Stimulated activated CD4-positive, alpha-beta T cell treated with anti-CD3 and anti-CD28 coated beads, Interleukin-2, amount 100 ng/mL, for 4 hours (primary cell): ENCODE data around the gene MMAB.
A peak's percentile ranks its signal among the peaks of the same experiment; 100 is the strongest.
"Not testable (repeated sequence)": the region's sequence is repeated elsewhere in the genome, so short reads cannot be mapped to it uniquely, and the experiment has no call there.

ENCODE experiments used
- DNase-seq: peaks from one replicate; pipeline ENCODE4 v3.0.0-alpha.2; 2020; ENCODE audit warnings: low read depth

MMAB gene

GRCh38 chr12:109602132-109602531, 28.8 kb upstream of the MMAB start:
- DNase-seq = not testable (repeated sequence)

DNA sequence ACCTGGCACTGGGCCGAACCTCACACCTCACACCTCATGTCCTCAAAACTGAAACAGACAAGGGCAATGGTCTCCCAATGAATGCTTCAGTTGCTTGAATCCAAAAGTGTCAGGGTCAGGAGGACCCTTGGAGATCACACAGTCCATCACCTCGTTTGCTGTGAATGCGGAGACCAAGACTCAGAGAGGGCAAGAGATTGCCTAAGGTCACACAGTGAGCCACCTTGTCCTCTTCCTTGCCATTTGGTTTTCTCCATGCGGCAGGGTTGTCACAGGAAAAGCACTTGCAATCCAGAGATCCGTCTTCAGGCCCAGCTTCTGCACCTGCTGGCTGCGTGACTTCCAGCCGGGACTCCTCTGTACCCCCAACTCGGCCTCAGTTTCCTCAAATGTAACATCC, 28.3 kb upstream of the MMAB start:
- no peak for DNase-seq

- no peak for DNase-seq
Measured at GRCh38 chr12:109600995-109601394, 27.7 kb upstream of the MMAB start.

DNA sequence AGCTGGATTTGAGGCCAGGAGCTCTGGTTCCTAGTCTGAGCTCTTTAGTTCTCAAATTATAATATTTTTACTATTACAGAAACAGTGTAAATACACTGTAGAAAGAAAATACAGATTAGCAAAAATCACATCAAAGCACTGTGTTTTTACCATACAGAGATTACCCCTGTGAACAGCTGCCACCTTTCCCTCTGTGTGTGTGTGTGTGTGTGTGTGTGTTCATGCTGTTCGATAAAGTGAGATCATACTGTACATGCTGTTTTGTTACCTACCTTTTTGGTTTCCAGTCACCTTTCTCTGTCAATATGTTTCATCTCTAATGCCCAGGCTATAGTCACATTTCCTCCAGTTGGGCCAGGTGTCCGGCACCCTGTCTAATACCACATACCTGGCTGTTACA, 27.2 kb upstream of the MMAB start:
- DNase-seq = no peak

- no peak for DNase-seq
Measured at GRCh38 chr12:109599087-109599486, 25.8 kb upstream of the MMAB start.

DNA sequence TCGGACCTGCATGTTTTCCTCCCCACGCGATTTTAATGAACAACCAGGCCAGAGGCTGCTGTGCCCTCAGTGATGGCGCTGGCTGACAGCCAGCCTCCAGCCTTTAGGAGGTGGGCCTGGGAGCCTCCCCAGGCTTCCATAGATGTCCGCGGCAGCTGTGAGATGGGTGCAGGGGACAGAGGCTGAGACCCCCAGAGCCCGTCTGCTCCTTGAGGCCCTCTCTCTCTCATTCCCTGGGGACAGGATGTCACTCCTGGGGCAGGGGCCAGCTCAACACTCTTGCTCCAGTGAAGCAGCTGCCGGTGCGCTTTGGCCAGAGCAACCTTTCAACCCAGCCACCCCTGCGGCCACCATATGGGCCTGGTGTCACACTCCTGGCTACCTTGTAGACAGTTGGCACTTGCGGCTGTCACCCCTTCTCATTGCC, 25.1 kb upstream of the MMAB start:
- DNase-seq = no peak

- DNase-seq = peak; percentile 24
Measured at GRCh38 chr12:109597795-109598427, 24.6 kb upstream of the MMAB start.

- DNase-seq = no peak
Measured at GRCh38 chr12:109597414-109597794, 24.1 kb upstream of the MMAB start.

GRCh38 chr12:109596418-109597244, 23.3 kb upstream of the MMAB start:
- DNase-seq = no peak

DNA sequence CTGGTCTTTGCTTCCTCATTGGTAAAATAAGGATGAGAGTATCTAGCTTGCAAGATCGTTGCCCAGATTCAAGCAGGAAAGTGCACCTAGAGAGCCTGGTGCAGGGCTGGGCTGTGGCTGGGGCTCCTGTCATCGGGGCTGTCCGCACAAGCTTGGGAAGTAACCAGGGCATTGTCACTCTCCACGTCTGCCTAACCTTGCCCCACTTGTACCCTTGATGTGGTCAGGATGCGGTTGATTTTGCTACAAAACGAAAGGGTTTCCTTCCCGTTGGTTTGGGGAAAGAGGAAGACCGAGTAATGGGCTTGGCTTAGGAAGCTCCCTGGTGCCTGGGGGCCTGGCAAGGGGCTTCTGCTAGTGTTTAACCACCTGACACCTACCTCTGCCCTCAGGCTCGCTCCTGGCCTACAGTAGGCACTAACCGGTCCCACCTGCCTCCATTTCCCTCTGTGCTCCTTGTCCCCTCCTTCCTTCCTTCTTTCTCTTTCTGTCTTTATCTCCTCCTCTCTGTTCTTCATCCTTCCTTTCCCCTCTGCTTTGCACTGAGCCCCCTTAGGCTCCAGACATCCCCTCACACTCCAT, 22.1 kb upstream of the MMAB start:
- DNase-seq = no peak

- no peak for DNase-seq
Measured at GRCh38 chr12:109594556-109595317, 21.4 kb upstream of the MMAB start.

- DNase-seq = no peak
Measured at GRCh38 chr12:109592905-109593272, 19.6 kb upstream of the MMAB start.

- DNase-seq = no peak
Measured at GRCh38 chr12:109592195-109592904, 19.0 kb upstream of the MMAB start.

DNA sequence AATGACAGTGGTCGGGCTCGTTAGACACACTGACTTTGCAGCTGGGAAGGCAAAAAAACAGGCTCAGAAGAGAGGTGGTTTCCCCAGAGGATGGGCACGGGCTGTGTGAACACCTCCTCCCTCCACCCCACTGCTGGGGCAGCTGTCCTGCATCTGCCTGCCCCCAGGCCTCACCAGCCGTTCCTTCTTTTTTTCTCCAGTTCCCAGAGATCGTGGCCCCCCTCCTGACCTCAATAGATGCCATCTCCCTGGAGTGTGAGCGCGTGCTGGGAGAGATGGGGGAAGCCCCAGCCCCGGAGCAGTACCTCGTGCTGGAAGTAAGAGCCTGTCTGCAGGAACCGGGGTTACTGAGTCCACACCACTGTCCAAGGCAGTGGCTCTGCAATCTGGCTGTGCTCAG, 17.7 kb upstream of the MMAB start:
- DNase-seq = no peak

- no peak for DNase-seq
Measured at GRCh38 chr12:109590566-109590965, 17.3 kb upstream of the MMAB start.

GRCh38 chr12:109589691-109590245, 16.5 kb upstream of the MMAB start:
- DNase-seq = no peak

GRCh38 chr12:109589240-109589590, 15.9 kb upstream of the MMAB start:
- DNase-seq = no peak

- DNase-seq = no peak
Measured at GRCh38 chr12:109588461-109589239, 15.3 kb upstream of the MMAB start.

DNA sequence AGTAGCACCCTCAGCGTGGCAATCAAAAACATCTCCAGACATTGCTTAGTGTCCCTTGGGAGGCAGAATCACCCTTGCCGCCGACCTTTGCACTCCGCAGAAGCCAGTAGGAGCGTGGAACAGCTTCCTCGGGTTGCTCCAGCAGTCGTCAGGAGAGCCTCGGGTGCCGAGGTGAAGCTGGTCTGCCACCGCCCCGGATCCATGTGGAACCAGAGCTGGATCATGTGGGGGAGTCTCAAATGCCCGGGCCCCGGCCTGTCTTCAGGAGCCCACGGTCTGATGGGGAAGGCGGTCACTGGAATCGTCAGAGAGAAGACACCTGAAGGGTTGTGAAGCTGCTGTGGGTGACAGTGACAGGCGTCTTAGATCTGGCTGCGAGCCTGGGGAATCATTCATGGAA, 14.6 kb upstream of the MMAB start:
- no peak for DNase-seq

GRCh38 chr12:109586385-109587296, 13.3 kb upstream of the MMAB start:
- DNase-seq = no peak
